ENCODE results near the gene LRP11. TPM values are rescaled to one million over a fixed set of nuclear protein-coding genes. Genes with fewer than 3 reads are reported as not detected.
"Not testable (repeated sequence)": the region's sequence is repeated elsewhere in the genome, so short reads cannot be mapped to it uniquely, and the experiment has no call there.

The LRP11 gene
- total RNA-seq, 2 experiments from 2014 or later = 1.9 TPM

GRCh38 chr6:149909701-149910470 is 45.7 kb upstream of the LRP11 start:
- Mint-ChIP-seq H3K27me3 (peaks cover 12% of the 10 kb centered on the region), H3K9me3 (peaks cover 8% of the 10 kb centered on the region), H3K4me1 (ENCODE audit: low read depth) (no peaks in the 10 kb centered on the region), H3K27ac (no peak overlapping the region), H3K4me3 (no peak overlapping the region), H3K36me3 (ENCODE audit: low read depth) (peaks cover 2% of the 10 kb centered on the region)
- CTCF ChIA-PET = no interaction called here
- DNase-seq (no peak), ATAC-seq (no peak)
- intact Hi-C loops (cut with micrococcal nuclease) = no loop called here
- POLR2A ChIA-PET = no interaction called here
- TF ChIP-seq, protein P1, sequence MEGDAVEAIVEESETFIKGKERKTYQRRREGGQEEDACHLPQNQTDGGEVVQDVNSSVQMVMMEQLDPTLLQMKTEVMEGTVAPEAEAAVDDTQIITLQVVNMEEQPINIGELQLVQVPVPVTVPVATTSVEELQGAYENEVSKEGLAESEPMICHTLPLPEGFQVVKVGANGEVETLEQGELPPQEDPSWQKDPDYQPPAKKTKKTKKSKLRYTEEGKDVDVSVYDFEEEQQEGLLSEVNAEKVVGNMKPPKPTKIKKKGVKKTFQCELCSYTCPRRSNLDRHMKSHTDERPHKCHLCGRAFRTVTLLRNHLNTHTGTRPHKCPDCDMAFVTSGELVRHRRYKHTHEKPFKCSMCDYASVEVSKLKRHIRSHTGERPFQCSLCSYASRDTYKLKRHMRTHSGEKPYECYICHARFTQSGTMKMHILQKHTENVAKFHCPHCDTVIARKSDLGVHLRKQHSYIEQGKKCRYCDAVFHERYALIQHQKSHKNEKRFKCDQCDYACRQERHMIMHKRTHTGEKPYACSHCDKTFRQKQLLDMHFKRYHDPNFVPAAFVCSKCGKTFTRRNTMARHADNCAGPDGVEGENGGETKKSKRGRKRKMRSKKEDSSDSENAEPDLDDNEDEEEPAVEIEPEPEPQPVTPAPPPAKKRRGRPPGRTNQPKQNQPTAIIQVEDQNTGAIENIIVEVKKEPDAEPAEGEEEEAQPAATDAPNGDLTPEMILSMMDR (IDR thresholded peaks at IDR 0.05) = no peak

- CTCF ChIA-PET; H3K36me3 Mint-ChIP-seq (ENCODE audit: low read depth); DNase-seq; H3K4me3 Mint-ChIP-seq; H3K9me3 Mint-ChIP-seq; ATAC-seq; H3K4me1 Mint-ChIP-seq (ENCODE audit: low read depth); H3K27ac Mint-ChIP-seq; POLR2A ChIA-PET; intact Hi-C loops (cut with micrococcal nuclease): not testable (repeated sequence)
- H3K27me3 Mint-ChIP-seq = peaks cover 11% of the 10 kb centered on the region
Measured at GRCh38 chr6:149908480-149908879, 44.3 kb upstream of the LRP11 start.

- Mint-ChIP-seq H3K27me3 (peaks cover 6% of the 10 kb centered on the region), H3K9me3 (peaks cover 8% of the 10 kb centered on the region), H3K36me3 (ENCODE audit: low read depth) (peaks cover 2% of the 10 kb centered on the region), H3K4me1 (ENCODE audit: low read depth) (no peaks in the 10 kb centered on the region), H3K27ac (no peak overlapping the region), H3K4me3 (no peak overlapping the region)
- ChIA-PET CTCF (no interaction called here), POLR2A (no interaction called here)
- TF ChIP-seq, protein P1 (IDR thresholded peaks at IDR 0.05) = no peak
- intact Hi-C loops (cut with micrococcal nuclease) = no loop called here
- ATAC-seq = no peak
- DNase-seq = no peak
Measured at GRCh38 chr6:149907317-149907716, 43.2 kb upstream of the LRP11 start.

DNA sequence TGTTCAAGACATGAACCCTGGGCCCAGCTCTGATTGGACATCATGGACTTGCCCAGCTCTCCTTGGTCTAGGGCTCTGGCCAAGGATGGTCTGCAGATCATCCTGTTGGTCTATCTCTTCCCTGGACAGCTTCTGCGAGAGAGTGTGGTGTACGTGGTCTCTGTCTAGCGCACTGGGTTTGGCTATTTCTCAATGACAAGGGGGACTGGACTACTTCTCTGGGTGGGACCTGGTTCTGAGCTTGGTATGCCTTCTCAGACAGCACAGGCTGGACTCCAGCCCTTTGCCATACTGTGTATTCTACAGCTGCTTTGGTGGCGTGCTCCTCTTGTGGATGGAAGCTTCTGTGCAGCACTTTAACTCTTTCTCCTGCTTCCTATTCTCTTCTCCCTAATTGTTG is 42.2 kb upstream of the LRP11 start:
- H3K4me1 Mint-ChIP-seq (ENCODE audit: low read depth) = no peaks in the 10 kb centered on the region
- ATAC-seq = no peak
- intact Hi-C loops (cut with micrococcal nuclease) = no loop called here
- H3K36me3 Mint-ChIP-seq (ENCODE audit: low read depth) = peaks cover 2% of the 10 kb centered on the region
- CTCF ChIA-PET = no interaction called here
- POLR2A ChIA-PET = no interaction called here
- H3K27ac Mint-ChIP-seq = no peak overlapping the region
- no peak overlapping the region for H3K4me3 Mint-ChIP-seq
- peaks cover 8% of the 10 kb centered on the region for H3K9me3 Mint-ChIP-seq
- TF ChIP-seq, protein P1 (IDR thresholded peaks at IDR 0.05) = no peak
- DNase-seq = no peak
- H3K27me3 Mint-ChIP-seq = peaks cover 6% of the 10 kb centered on the region

DNA sequence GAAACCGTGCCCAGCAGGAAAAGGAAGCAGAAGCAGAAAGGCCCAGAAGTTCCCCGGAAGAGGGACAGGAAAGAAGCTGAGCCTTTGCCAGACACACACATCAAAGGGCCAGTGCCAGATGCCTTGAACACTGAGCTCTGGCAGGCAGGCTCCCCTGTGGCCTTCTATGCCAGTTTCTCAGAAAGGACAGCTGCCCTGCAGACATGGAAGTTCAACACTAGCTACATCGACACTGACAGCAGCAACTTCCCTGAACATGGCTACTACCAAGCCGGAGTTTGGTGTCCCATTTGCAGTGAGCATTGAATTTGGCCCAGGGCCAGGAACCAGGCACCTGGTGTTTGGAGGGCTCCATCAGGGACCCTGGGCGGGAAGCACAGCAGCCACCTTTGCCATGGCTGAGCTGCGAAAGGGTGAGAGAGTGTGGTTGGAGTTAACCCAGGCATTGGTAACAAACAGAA is 41.8 kb upstream of the LRP11 start:
- H3K27ac Mint-ChIP-seq = no peak overlapping the region
- no peak for ATAC-seq
- H3K4me3 Mint-ChIP-seq = no peak overlapping the region
- DNase-seq = no peak
- peaks cover 8% of the 10 kb centered on the region for H3K9me3 Mint-ChIP-seq
- peaks cover 5% of the 10 kb centered on the region for H3K27me3 Mint-ChIP-seq
- H3K4me1 Mint-ChIP-seq (ENCODE audit: low read depth) = no peaks in the 10 kb centered on the region
- intact Hi-C loops (cut with micrococcal nuclease) = no loop called here
- H3K36me3 Mint-ChIP-seq (ENCODE audit: low read depth) = peaks cover 2% of the 10 kb centered on the region
- ChIA-PET CTCF (no interaction called here), POLR2A (no interaction called here)
- TF ChIP-seq, protein P1 (IDR thresholded peaks at IDR 0.05) = no peak
